ENCODE measurements around the gene ASF1B. TPM values are rescaled to one million over a fixed set of nuclear protein-coding genes. Genes with fewer than 3 reads are reported as not detected.
"Not testable (repeated sequence)": the region's sequence is repeated elsewhere in the genome, so short reads cannot be mapped to it uniquely, and the experiment has no call there.

The ASF1B gene
- total and polyA plus RNA-seq, 4 donors = 2.7 to 11.5 (median 8.6) TPM

GRCh38 chr19:14150041-14150769 lies 13.8 kb upstream of the ASF1B start:
- Histone ChIP-seq H3K36me3 (ENCODE audit: control insufficient read depth, insufficient read depth, low read length) (peaks cover 57% of the 10 kb centered on the region), H3K27ac (ENCODE audit: low read depth, low read length) (peak overlapping the region; percentile 79), H3K27me3 (ENCODE audit: control insufficient read depth, insufficient read depth, low read length) (no peaks in the 10 kb centered on the region), H3K4me1 (ENCODE audit: control insufficient read depth, insufficient read depth, low read length) (peaks cover 34% of the 10 kb centered on the region), H3K4me3 (ENCODE audit: low read depth, low read length) (no peak overlapping the region), H3K9me3 (ENCODE audit: control insufficient read depth, insufficient read depth, low read length) (no peaks in the 10 kb centered on the region)
- no peak for DNase-seq (ENCODE audit: low read depth in 4 of 6, low spot score in 6 of 6)
- WGBS (ENCODE audit: insufficient coverage) = 62% methylated on average over 5 of the region's 10 CpGs

DNA sequence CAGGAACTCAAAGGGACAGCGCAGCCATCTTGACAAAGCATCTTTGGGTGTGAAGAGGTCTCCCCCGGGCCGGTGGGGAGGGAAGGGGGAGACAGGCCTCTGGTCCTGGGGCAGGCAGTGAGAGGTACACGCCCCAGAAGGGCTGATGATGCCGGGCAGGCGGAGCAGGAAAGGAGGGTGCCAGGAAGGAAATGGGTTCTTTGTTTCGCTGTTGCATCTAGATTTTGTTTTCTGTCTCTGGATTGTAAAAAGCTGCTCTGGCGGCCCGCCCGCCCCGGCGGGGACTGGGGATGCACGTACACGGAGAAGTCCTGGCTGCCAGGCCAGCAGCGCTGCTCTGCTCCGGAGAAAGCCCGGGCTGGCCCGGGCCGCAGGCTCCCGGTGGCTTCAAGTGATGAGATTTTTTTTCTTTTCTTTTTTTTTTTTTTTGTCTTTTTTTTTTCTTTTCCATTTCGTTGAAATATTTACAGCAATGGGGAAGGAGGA lies 13.2 kb upstream of the ASF1B start:
- peak overlapping the region; percentile 16 for H3K4me3 ChIP-seq (ENCODE audit: low read depth, low read length)

DNA sequence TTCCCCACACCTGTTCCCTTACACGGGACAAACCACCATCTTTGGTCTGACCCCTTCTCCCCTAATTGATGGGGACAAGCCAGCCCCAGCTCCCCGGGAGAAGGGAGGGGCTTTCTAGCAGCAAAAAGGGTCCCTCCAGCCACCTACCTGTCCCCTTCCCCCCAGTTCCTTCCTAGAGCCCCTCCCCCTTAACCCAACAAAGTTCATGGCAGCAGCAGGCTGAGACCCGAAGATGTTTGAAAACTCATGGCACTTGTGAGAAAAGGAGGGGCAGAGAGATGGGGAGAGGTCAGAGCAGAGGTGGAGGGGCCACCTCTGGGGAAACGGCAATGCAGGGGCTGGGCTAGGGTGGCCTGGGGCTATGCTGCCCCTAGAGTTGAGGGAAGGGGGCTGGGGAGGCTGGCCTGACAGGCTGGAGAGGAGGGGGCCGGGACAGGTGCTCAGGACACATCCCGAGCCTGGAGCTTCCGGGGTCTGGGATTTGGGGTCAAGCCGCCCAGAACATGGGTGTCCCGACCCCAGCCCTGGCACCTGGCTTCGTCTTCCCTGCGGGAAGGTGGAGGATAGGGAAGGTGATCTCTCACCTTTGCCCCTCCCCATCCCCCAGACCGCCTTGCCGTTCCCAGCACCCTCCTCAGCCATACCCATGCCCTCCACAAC lies 12.5 kb upstream of the ASF1B start:
- Histone ChIP-seq H3K4me3 (ENCODE audit: low read depth, low read length) (no peak overlapping the region), H3K27ac (ENCODE audit: low read depth, low read length) (peak overlapping the region; percentile 76), H3K9me3 (ENCODE audit: control insufficient read depth, insufficient read depth, low read length) (no peaks in the 10 kb centered on the region), H3K36me3 (ENCODE audit: control insufficient read depth, insufficient read depth, low read length) (peaks cover 45% of the 10 kb centered on the region), H3K4me1 (ENCODE audit: control insufficient read depth, insufficient read depth, low read length) (peaks cover 34% of the 10 kb centered on the region), H3K27me3 (ENCODE audit: control insufficient read depth, insufficient read depth, low read length) (no peaks in the 10 kb centered on the region)
- 60% methylated on average over 10 of the region's 13 CpGs for WGBS (ENCODE audit: insufficient coverage)
- DNase-seq (ENCODE audit: low read depth in 4 of 6, low spot score in 6 of 6) = no peak

More for the DNA sequence above, 13.2 kb upstream of the ASF1B start:
- H3K4me1 ChIP-seq (ENCODE audit: control insufficient read depth, insufficient read depth, low read length) = peaks cover 34% of the 10 kb centered on the region
- no peaks in the 10 kb centered on the region for H3K27me3 ChIP-seq (ENCODE audit: control insufficient read depth, insufficient read depth, low read length)
- H3K27ac ChIP-seq (ENCODE audit: low read depth, low read length) = peak overlapping the region; percentile 79
- H3K36me3 ChIP-seq (ENCODE audit: control insufficient read depth, insufficient read depth, low read length) = peaks cover 51% of the 10 kb centered on the region
- peak in 3 of 6 donors; percentile 47 to 86 (median 67) for DNase-seq (ENCODE audit: low read depth in 4 of 6, low spot score in 6 of 6)
- WGBS (ENCODE audit: insufficient coverage) = 26% methylated on average over 16 of the region's 21 CpGs
- no peaks in the 10 kb centered on the region for H3K9me3 ChIP-seq (ENCODE audit: control insufficient read depth, insufficient read depth, low read length)

DNA sequence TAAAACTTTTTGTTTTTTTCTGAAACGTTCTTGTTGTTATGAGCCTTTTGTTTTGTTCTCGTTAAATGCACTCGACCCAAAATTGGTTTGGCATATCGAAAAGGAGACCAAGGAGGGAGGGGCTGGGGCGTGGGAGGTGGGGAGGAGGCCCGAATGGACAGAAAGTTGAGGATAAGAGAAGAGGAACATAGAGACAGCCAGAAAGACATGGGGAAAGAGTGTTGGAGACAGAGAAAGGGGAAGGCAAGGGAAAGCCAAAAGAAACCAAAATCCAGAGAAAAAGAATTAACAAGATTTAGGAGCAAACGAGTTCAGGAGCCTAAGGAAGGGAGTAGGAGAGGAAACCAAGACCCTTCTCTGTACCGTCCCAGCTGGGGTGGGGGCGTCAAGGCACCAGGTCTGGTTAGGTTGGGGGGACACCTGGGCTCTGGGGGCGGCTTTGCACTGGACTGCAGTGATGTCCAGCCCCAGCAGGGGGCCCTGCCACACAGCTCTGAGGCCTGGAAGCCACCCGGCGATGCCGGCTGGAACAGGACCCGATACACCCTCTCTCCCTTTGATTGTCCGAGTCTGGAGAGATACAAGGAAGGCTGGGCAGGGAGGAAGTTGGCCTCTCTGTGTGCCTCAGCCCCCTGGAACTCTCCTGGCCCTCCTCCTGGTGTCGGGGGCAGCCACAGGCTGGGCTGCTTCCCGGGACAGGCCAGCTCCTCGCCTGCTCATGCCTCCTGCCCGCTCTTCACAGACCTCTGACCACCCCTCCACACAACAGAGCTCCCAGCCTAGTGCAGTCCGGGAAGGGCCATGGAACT lies 11.6 kb upstream of the ASF1B start:
- H3K4me3 ChIP-seq (ENCODE audit: low read depth, low read length) = no peak overlapping the region
- H3K9me3 ChIP-seq (ENCODE audit: control insufficient read depth, insufficient read depth, low read length) = no peaks in the 10 kb centered on the region
- peak in 3 of 6 donors; percentile 53 to 86 (median 83) for DNase-seq (ENCODE audit: low read depth in 4 of 6, low spot score in 6 of 6)
- peak overlapping the region; percentile 76 for H3K27ac ChIP-seq (ENCODE audit: low read depth, low read length)
- H3K4me1 ChIP-seq (ENCODE audit: control insufficient read depth, insufficient read depth, low read length) = peaks cover 34% of the 10 kb centered on the region
- 35% methylated on average over 19 of the region's 20 CpGs for WGBS (ENCODE audit: insufficient coverage)
- H3K36me3 ChIP-seq (ENCODE audit: control insufficient read depth, insufficient read depth, low read length) = peaks cover 37% of the 10 kb centered on the region
- no peaks in the 10 kb centered on the region for H3K27me3 ChIP-seq (ENCODE audit: control insufficient read depth, insufficient read depth, low read length)

DNA sequence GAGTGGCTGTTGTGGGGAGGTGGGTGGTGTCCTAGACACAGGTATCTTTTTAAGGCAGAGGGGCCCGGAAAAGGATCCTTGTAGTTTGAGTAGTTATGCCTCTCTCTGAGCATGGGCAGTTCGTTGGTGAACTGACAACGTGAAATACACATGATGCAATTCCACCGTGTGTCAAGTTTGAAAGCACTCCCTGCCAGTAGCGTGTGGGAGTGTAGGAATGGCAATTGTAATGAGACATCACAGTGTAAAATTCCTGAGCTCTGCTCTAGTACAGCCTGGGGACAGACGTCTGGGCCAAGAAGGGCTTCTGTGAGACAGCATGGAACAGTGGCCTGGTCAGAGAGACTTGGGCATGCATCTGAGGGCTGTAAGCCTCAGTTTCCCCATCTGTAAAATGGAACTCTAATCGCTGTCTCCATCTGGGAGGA lies 10.4 kb upstream of the ASF1B start:
- H3K4me1 ChIP-seq (ENCODE audit: control insufficient read depth, insufficient read depth, low read length) = peaks cover 34% of the 10 kb centered on the region
- H3K27ac ChIP-seq (ENCODE audit: low read depth, low read length) = no peak overlapping the region
- WGBS (ENCODE audit: insufficient coverage) = 56% methylated on average over 6 of the region's 7 CpGs
- no peak for DNase-seq (ENCODE audit: low read depth in 4 of 6, low spot score in 6 of 6)
- H3K4me3 ChIP-seq (ENCODE audit: low read depth, low read length) = no peak overlapping the region
- no peaks in the 10 kb centered on the region for H3K27me3 ChIP-seq (ENCODE audit: control insufficient read depth, insufficient read depth, low read length)
- H3K36me3 ChIP-seq (ENCODE audit: control insufficient read depth, insufficient read depth, low read length) = peaks cover 25% of the 10 kb centered on the region
- H3K9me3 ChIP-seq (ENCODE audit: control insufficient read depth, insufficient read depth, low read length) = no peaks in the 10 kb centered on the region

GRCh38 chr19:14146169-14146568 lies 9.8 kb upstream of the ASF1B start:
- H3K27me3 ChIP-seq (ENCODE audit: control insufficient read depth, insufficient read depth, low read length); H3K9me3 ChIP-seq (ENCODE audit: control insufficient read depth, insufficient read depth, low read length); DNase-seq (ENCODE audit: low read depth in 4 of 6, low spot score in 6 of 6); H3K27ac ChIP-seq (ENCODE audit: low read depth, low read length); H3K4me3 ChIP-seq (ENCODE audit: low read depth, low read length): not testable (repeated sequence)
- WGBS (ENCODE audit: insufficient coverage) = 94% methylated on average over 5 of the region's 10 CpGs
- Histone ChIP-seq H3K36me3 (ENCODE audit: control insufficient read depth, insufficient read depth, low read length) (peaks cover 19% of the 10 kb centered on the region), H3K4me1 (ENCODE audit: control insufficient read depth, insufficient read depth, low read length) (peaks cover 34% of the 10 kb centered on the region)

GRCh38 chr19:14145381-14145780 lies 9.0 kb upstream of the ASF1B start:
- no peaks in the 10 kb centered on the region for H3K27me3 ChIP-seq (ENCODE audit: control insufficient read depth, insufficient read depth, low read length)
- WGBS (ENCODE audit: insufficient coverage) = 85% methylated on average over 6 of the region's 6 CpGs
- H3K27ac ChIP-seq (ENCODE audit: low read depth, low read length) = no peak overlapping the region
- peaks cover 11% of the 10 kb centered on the region for H3K36me3 ChIP-seq (ENCODE audit: control insufficient read depth, insufficient read depth, low read length)
- DNase-seq (ENCODE audit: low read depth in 4 of 6, low spot score in 6 of 6) = no peak
- peaks cover 33% of the 10 kb centered on the region for H3K4me1 ChIP-seq (ENCODE audit: control insufficient read depth, insufficient read depth, low read length)
- no peak overlapping the region for H3K4me3 ChIP-seq (ENCODE audit: low read depth, low read length)
- H3K9me3 ChIP-seq (ENCODE audit: control insufficient read depth, insufficient read depth, low read length) = no peaks in the 10 kb centered on the region

DNA sequence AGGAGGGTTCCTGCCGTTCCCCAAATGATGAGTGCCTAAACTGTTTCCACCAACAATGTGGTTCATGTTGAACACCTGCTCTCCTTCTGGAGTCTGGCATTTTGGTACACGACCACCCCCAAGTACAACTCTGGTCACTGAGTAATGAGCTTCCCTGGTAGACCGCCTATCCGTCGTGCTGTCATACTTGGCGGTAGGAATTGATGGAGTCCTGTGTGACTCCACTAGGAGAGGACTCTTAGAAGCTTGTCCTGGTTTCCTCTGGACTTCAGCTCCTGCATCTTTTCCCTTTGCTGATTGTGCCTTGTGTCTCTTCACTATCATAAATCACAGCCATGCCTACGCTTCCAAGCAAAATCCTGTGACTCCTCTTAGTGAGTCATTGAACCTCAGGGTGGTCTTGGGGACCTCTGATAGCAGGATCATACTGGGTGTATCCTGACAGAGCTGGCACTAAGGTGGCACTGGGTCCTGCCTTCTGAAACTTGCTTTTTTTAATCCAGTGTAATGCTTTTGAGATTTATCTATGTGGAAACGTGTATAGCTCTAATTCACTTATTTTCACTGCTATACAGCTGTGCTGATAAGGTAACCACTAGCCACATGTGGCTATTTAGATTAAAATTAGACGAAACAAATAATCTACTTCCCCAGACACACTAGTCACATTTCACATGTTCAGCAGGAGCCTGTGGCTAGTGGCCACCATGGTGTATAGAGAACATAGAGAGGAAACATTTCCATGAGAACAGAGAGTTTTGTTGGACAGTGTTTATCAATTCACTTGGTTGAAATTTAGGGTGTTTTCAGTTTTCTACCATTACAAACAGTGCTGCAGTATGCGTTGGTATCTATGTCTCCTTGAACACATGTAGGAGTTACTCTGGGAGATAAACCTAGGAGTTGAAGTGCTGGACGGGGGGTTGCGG lies 6.1 kb upstream of the ASF1B start:
- DNase-seq (ENCODE audit: low read depth in 4 of 6, low spot score in 6 of 6) = no peak
- H3K4me3 ChIP-seq (ENCODE audit: low read depth, low read length) = no peak overlapping the region
- WGBS (ENCODE audit: insufficient coverage) = 90% methylated on average over 4 of the region's 12 CpGs
- no peaks in the 10 kb centered on the region for H3K36me3 ChIP-seq (ENCODE audit: control insufficient read depth, insufficient read depth, low read length)
- H3K27ac ChIP-seq (ENCODE audit: low read depth, low read length) = no peak overlapping the region
- H3K4me1 ChIP-seq (ENCODE audit: control insufficient read depth, insufficient read depth, low read length) = peaks cover 31% of the 10 kb centered on the region
- H3K27me3 ChIP-seq (ENCODE audit: control insufficient read depth, insufficient read depth, low read length) = no peaks in the 10 kb centered on the region
- no peaks in the 10 kb centered on the region for H3K9me3 ChIP-seq (ENCODE audit: control insufficient read depth, insufficient read depth, low read length)

DNA sequence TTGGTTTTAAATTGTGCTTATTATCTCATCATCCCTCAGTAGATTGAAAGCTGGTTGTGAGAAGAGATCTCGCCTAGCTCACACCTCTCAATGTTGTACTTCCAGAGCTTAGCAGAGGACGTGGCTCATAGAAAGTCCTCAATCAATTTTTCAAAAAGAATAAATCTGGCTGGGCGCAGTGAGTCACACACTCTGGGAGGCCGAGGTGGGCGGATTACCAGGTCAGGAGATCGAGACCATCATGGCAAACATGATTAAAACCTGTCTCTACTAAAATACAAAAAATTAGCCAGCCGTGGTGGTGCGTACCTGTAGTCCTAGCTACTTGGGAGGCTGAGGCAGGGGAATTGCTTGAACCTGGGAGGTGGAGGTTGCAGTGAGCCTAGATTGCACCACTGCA lies 4.7 kb upstream of the ASF1B start:
- Histone ChIP-seq H3K36me3 (ENCODE audit: control insufficient read depth, insufficient read depth, low read length) (no peaks in the 10 kb centered on the region), H3K27me3 (ENCODE audit: control insufficient read depth, insufficient read depth, low read length) (no peaks in the 10 kb centered on the region), H3K9me3 (ENCODE audit: control insufficient read depth, insufficient read depth, low read length) (no peaks in the 10 kb centered on the region), H3K4me3 (ENCODE audit: low read depth, low read length) (no peak overlapping the region), H3K4me1 (ENCODE audit: control insufficient read depth, insufficient read depth, low read length) (peaks cover 37% of the 10 kb centered on the region), H3K27ac (ENCODE audit: low read depth, low read length) (no peak overlapping the region)
- WGBS (ENCODE audit: insufficient coverage) = 100% methylated on average over 6 of the region's 8 CpGs
- DNase-seq (ENCODE audit: low read depth in 4 of 6, low spot score in 6 of 6) = no peak

All from spinal cord (tissue), 10 donors.